ENCODE measurements around the gene B4GALNT3. TPM values are rescaled to one million over a fixed set of nuclear protein-coding genes. Genes with fewer than 3 reads are reported as not detected.

B4GALNT3 gene
- total and polyA plus RNA-seq, 12 donors = 14.1 to 58.7 (median 36.5) TPM

- H3K9me3 ChIP-seq = no peaks in the 10 kb centered on the region
- DNase-seq (no peak), ATAC-seq (no peak)
- H3K27me3 ChIP-seq = peaks cover 0 to 13% (median 0%) of the 10 kb centered on the region in 7 donors
- H3K4me1 ChIP-seq = peaks cover 0 to 70% (median 5%) of the 10 kb centered on the region in 9 donors
- intact Hi-C loops (cut with DNase I) = no loop called here
- H3K4me3 ChIP-seq = no peak overlapping the region
- 45 to 51% methylated on average over 10 of the region's 10 CpGs for whole genome bisulfite sequencing, 2 donors
- H3K27ac ChIP-seq = peak overlapping the region in 8 of 10 donors; percentile 1 to 88 (median 78)
- no peaks in the 10 kb centered on the region for H3K36me3 ChIP-seq
- TF ChIP-seq CTCF (IDR thresholded peaks at IDR 0.05) = no peak
Observed at GRCh38 chr12:468671-469389, 9.1 kb downstream of the B4GALNT3 start.

GRCh38 chr12:470133-470532, 10.4 kb downstream of the B4GALNT3 start:
- Histone ChIP-seq H3K36me3 (no peaks in the 10 kb centered on the region), H3K27me3 (peaks cover 0 to 15% (median under 1%) of the 10 kb centered on the region in 7 donors), H3K9me3 (no peaks in the 10 kb centered on the region), H3K4me1 (peaks cover 0 to 70% (median 8%) of the 10 kb centered on the region in 9 donors), H3K27ac (peak overlapping the region; percentile 10 to 88 (median 77)), H3K4me3 (no peak overlapping the region)
- ATAC-seq (peak in 5 of 8 donors; percentile 10 to 46 (median 20)), DNase-seq (no peak)
- TF ChIP-seq CTCF (IDR thresholded peaks at IDR 0.05) = no peak
- intact Hi-C loops (cut with DNase I) = no loop called here
- WGBS, 2 donors = 40 to 49% methylated on average over 11 of the region's 11 CpGs

- intact Hi-C loops (cut with DNase I) = no loop called here
- no peaks in the 10 kb centered on the region for H3K9me3 ChIP-seq
- no peak for ATAC-seq
- no peak for TF ChIP-seq CTCF (IDR thresholded peaks at IDR 0.05)
- peak overlapping the region in 6 of 10 donors; percentile 15 to 83 (median 70) for H3K27ac ChIP-seq
- 80 to 83% methylated on average over 5 of the region's 5 CpGs for WGBS, 2 donors
- no peak for DNase-seq
- H3K27me3 ChIP-seq = peaks cover 0 to 15% (median 5%) of the 10 kb centered on the region in 7 donors
- no peaks in the 10 kb centered on the region for H3K36me3 ChIP-seq
- no peak overlapping the region for H3K4me3 ChIP-seq
- peaks cover 0 to 70% (median 6%) of the 10 kb centered on the region in 9 donors for H3K4me1 ChIP-seq
Observed at GRCh38 chr12:473198-473597, 13.5 kb downstream of the B4GALNT3 start.

- Histone ChIP-seq H3K4me1 (peaks cover 0 to 70% (median 6%) of the 10 kb centered on the region in 9 donors), H3K27me3 (peaks cover 0 to 15% (median 5%) of the 10 kb centered on the region in 7 donors), H3K36me3 (no peaks in the 10 kb centered on the region), H3K9me3 (no peaks in the 10 kb centered on the region), H3K27ac (peak overlapping the region in 9 of 10 donors; percentile 1 to 83 (median 69)), H3K4me3 (no peak overlapping the region)
- intact Hi-C loops (cut with DNase I) = no loop called here
- no peak for DNase-seq
- no peak for TF ChIP-seq CTCF (IDR thresholded peaks at IDR 0.05)
- ATAC-seq = peak in 6 of 8 donors; percentile 49 to 83 (median 66)
- WGBS, 2 donors = 25 to 31% methylated on average over 9 of the region's 9 CpGs
Observed at GRCh38 chr12:473863-474577, 14.3 kb downstream of the B4GALNT3 start.
